ENCODE measurements around the gene BRD7. TPM values are rescaled to one million over a fixed set of nuclear protein-coding genes. Genes with fewer than 3 reads are reported as not detected.

The BRD7 gene
- total and polyA plus RNA-seq, 2 of the 13 experiments (the other 11 are each of a cell fraction or from before 2014, with no cell fraction given) = 82.3 to 149 TPM

DNA sequence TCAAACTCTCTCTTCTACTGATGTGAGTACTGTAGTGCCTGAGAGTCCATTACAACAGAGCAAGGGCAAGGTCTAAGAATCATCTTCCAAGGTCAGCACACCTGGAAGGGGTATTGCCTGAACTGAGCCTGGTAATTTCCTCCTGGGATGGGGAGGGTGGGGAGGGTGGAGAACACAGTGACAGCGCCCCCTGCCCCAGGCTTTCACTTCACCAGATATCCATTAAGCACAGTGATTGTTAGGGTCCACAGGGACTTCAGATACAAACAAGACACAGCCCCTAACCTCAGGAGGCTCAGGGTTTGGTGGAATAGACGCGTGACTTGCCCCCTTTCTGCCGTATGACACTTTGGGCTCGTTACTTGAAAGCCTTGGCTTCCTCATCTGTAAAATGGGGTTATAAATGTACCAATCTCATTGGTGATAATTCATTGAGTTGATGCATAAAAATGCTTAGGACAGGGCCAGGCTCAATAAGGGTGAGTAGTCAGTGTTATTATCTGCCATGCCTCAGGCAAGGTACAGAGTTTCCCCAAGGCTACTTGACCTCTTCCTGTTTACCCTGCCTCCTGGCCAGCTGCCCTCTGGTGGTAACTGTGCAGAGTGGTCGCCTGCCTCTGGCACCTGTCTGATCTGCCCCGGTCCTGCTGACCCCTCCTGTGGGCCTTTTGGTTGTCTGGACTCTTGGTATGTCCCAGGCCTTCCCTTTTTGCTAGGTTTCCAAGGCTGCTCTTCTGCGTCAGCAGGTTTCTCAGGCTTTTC is 13.1 kb upstream of the BRD7 start (continued):
- peak in 1 of 2 experiments; percentile 41; a peak in 1 of 4 replicates for TF ChIP-seq NR2F1 (CRISPR knock-in tag; IDR thresholded peaks at IDR 0.05)
- TF ChIP-seq HNF4A (CRISPR knock-in tag; IDR thresholded peaks at IDR 0.05) = 0 out of 2 replicates have a peak, but pooled peaks have one; percentile 23
- peak; percentile 50; the same call in 1 of the 2 replicates for TF ChIP-seq RAD21 (CRISPR knock-in tag; IDR thresholded peaks at IDR 0.05)
- TF ChIP-seq CENPT (CRISPR knock-in tag; IDR thresholded peaks at IDR 0.05; ENCODE audit: low read depth) = no peak
- TF ChIP-seq, protein P1, sequence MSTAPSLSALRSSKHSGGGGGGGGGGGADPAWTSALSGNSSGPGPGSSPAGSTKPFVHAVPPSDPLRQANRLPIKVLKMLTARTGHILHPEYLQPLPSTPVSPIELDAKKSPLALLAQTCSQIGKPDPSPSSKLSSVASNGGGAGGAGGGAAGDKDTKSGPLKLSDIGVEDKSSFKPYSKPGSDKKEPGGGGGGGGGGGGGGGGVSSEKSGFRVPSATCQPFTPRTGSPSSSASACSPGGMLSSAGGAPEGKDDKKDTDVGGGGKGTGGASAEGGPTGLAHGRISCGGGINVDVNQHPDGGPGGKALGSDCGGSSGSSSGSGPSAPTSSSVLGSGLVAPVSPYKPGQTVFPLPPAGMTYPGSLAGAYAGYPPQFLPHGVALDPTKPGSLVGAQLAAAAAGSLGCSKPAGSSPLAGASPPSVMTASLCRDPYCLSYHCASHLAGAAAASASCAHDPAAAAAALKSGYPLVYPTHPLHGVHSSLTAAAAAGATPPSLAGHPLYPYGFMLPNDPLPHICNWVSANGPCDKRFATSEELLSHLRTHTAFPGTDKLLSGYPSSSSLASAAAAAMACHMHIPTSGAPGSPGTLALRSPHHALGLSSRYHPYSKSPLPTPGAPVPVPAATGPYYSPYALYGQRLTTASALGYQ (CRISPR knock-in tag; IDR thresholded peaks at IDR 0.05) = no peak
- no peak for TF ChIP-seq KDM5B (CRISPR knock-in tag; IDR thresholded peaks at IDR 0.05; ENCODE audit: borderline replicate concordance)
- no peak for TF ChIP-seq KLF15 (CRISPR knock-in tag; IDR thresholded peaks at IDR 0.05; ENCODE audit: borderline replicate concordance)
- TF ChIP-seq, protein P2, sequence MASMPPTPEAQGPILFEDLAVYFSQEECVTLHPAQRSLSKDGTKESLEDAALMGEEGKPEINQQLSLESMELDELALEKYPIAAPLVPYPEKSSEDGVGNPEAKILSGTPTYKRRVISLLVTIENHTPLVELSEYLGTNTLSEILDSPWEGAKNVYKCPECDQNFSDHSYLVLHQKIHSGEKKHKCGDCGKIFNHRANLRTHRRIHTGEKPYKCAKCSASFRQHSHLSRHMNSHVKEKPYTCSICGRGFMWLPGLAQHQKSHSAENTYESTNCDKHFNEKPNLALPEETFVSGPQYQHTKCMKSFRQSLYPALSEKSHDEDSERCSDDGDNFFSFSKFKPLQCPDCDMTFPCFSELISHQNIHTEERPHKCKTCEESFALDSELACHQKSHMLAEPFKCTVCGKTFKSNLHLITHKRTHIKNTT (CRISPR knock-in tag; IDR thresholded peaks at IDR 0.05) = no peak
- TF ChIP-seq ZNF660 (CRISPR knock-in tag; IDR thresholded peaks at IDR 0.05; ENCODE audit: borderline replicate concordance, low read depth) = no peak
- TF ChIP-seq, protein P3, sequence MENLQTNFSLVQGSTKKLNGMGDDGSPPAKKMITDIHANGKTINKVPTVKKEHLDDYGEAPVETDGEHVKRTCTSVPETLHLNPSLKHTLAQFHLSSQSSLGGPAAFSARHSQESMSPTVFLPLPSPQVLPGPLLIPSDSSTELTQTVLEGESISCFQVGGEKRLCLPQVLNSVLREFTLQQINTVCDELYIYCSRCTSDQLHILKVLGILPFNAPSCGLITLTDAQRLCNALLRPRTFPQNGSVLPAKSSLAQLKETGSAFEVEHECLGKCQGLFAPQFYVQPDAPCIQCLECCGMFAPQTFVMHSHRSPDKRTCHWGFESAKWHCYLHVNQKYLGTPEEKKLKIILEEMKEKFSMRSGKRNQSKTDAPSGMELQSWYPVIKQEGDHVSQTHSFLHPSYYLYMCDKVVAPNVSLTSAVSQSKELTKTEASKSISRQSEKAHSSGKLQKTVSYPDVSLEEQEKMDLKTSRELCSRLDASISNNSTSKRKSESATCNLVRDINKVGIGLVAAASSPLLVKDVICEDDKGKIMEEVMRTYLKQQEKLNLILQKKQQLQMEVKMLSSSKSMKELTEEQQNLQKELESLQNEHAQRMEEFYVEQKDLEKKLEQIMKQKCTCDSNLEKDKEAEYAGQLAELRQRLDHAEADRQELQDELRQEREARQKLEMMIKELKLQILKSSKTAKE (CRISPR knock-in tag; IDR thresholded peaks at IDR 0.05; ENCODE audit: borderline replicate concordance) = no peak
- TF ChIP-seq ZNF235 (CRISPR knock-in tag; IDR thresholded peaks at IDR 0.05; ENCODE audit: borderline replicate concordance) = no peak
- TF ChIP-seq HDAC2 (CRISPR knock-in tag; IDR thresholded peaks at IDR 0.05) = no peak; the same call in 1 of the 2 replicates
- TF ChIP-seq SIX1 (CRISPR knock-in tag; IDR thresholded peaks at IDR 0.05; ENCODE audit: borderline replicate concordance) = no peak
- TF ChIP-seq ZNF83 (CRISPR knock-in tag; IDR thresholded peaks at IDR 0.05; ENCODE audit: borderline replicate concordance) = no peak
- TF ChIP-seq, protein P4, sequence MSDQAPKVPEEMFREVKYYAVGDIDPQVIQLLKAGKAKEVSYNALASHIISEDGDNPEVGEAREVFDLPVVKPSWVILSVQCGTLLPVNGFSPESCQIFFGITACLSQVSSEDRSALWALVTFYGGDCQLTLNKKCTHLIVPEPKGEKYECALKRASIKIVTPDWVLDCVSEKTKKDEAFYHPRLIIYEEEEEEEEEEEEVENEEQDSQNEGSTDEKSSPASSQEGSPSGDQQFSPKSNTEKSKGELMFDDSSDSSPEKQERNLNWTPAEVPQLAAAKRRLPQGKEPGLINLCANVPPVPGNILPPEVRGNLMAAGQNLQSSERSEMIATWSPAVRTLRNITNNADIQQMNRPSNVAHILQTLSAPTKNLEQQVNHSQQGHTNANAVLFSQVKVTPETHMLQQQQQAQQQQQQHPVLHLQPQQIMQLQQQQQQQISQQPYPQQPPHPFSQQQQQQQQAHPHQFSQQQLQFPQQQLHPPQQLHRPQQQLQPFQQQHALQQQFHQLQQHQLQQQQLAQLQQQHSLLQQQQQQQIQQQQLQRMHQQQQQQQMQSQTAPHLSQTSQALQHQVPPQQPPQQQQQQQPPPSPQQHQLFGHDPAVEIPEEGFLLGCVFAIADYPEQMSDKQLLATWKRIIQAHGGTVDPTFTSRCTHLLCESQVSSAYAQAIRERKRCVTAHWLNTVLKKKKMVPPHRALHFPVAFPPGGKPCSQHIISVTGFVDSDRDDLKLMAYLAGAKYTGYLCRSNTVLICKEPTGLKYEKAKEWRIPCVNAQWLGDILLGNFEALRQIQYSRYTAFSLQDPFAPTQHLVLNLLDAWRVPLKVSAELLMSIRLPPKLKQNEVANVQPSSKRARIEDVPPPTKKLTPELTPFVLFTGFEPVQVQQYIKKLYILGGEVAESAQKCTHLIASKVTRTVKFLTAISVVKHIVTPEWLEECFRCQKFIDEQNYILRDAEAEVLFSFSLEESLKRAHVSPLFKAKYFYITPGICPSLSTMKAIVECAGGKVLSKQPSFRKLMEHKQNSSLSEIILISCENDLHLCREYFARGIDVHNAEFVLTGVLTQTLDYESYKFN (CRISPR knock-in tag; conservative IDR thresholded peaks at IDR 0.05) = no peak
- no peak for TF ChIP-seq ZSCAN25 (CRISPR knock-in tag; IDR thresholded peaks at IDR 0.05)
- TF ChIP-seq, protein P5, sequence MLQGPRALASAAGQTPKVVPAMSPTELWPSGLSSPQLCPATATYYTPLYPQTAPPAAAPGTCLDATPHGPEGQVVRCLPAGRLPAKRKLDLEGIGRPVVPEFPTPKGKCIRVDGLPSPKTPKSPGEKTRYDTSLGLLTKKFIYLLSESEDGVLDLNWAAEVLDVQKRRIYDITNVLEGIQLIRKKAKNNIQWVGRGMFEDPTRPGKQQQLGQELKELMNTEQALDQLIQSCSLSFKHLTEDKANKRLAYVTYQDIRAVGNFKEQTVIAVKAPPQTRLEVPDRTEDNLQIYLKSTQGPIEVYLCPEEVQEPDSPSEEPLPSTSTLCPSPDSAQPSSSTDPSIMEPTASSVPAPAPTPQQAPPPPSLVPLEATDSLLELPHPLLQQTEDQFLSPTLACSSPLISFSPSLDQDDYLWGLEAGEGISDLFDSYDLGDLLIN (CRISPR knock-in tag; IDR thresholded peaks at IDR 0.05; ENCODE audit: borderline replicate concordance) = no peak
- no peak for TF ChIP-seq SIN3A (IDR thresholded peaks at IDR 0.05; ENCODE audit: borderline replicate concordance, low read depth, low read length)

Data from HepG2 (cell line).